H1 (cell line): ENCODE data around the gene GEN1. TPM values are rescaled to one million over a fixed set of nuclear protein-coding genes. Genes with fewer than 3 reads are reported as not detected.

ENCODE experiments used
- CTBP2 ChIP-seq: IDR thresholded peaks from 2 replicates; pipeline ENCODE4 v1.7.0; 2011; ENCODE audit warnings: borderline replicate concordance, mild to moderate bottlenecking, moderate library complexity, mixed read lengths, low read length; ENCODE audit not compliant: insufficient read depth, insufficient read length
- GTF2F1 ChIP-seq: IDR thresholded peaks from 2 replicates; pipeline ENCODE4 v1.6.1; 2012; ENCODE audit warnings: low read depth, low read length, improper control_type of control experiment, borderline replicate concordance
- JUN ChIP-seq: IDR thresholded peaks from 2 replicates; pipeline ENCODE4 v1.6.1; 2011; ENCODE audit warnings: low read depth, mild to moderate bottlenecking, improper control_type of control experiment, low read length
- SP2 ChIP-seq: IDR thresholded peaks from 2 replicates; pipeline ENCODE4 v1.6.1; 2012; ENCODE audit warnings: mild to moderate bottlenecking, low read length, inconsistent platforms
- polyA plus RNA-seq, 7 experiments: library from polyadenylated mRNA; depleted of rRNA in 3 of 7; stranded (reverse) in 5 of 7; unstranded in 2 of 7; fragments of >200 nt in 5 of 7; fragments of 200-250 nt in 2 of 7; gene quantifications; 1 replicate in 5 of 7; 2 replicates in 1 of 7; 4 replicates in 1 of 7; pipeline versions ENCODE4 v1.2.1 to v1.2.3, GENCODE V29; 2011 to 2013; ENCODE audit warnings: missing spikeins in 2 of 7, mixed read lengths in 2 of 7
- total RNA-seq: library from RNA; stranded (reverse); fragmentation: NEBNext Ultra II Directional; extraction: Animal tissue kit (Norgen Biotek cat#: 25700); gene quantifications from 2 replicates; pipeline ENCODE4 v1.2.1, GENCODE V29; 2021

Gene GEN1
- total and polyA plus RNA-seq, 2 of the 8 experiments (the other 6 are each of a cell fraction or from before 2014, with no cell fraction given), result 6.9 to 19.2 TPM

DNA sequence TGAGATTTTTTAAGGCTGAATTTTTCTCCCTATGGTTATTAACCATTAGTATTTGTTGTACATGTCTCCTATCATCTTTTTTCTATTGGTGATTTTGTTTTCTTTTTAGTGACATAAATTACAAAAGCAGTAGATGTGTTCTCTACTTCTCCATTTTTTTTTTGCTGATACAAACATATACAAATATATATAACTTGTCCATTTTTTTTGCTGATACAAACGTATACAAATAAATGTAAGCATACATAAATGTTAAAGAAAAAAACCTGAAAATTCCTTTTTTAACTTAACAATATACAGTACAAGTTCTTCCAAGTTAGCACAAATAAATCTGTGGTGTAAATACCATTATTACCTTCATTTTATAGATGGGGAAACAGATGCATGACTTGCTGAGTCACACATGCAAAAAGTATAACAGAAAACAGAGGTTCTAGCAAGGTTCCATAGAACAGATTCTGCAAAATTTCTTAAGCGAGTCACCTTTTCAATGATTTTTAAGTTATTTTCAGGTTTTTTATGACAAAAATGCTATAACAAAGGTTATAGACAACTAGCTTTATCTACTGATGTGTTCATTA, 64.4 kb downstream of the GEN1 start (continued):
- no peak for TF ChIP-seq GTF2F1
- TF ChIP-seq SP2, result no peak
- no peak for TF ChIP-seq CTBP2
- TF ChIP-seq JUN, result no peak
